Measurements from ENCODE around the gene SNRPA1.
A peak's percentile ranks its signal among the peaks of the same experiment; 100 is the strongest.

SNRPA1 gene

GRCh38 chr15:101242160-101242998, 52.7 kb downstream of the SNRPA1 start:
- peaks cover 39% of the 10 kb centered on the region for H3K4me1 ChIP-seq (ENCODE audit: control insufficient read depth, insufficient read depth, low read length, poor library complexity, severe bottlenecking)
- H3K9me3 ChIP-seq (ENCODE audit: control insufficient read depth, low read length): no peaks in the 10 kb centered on the region

GRCh38 chr15:101240358-101240757, 54.7 kb downstream of the SNRPA1 start:
- Histone ChIP-seq H3K4me1 (ENCODE audit: control insufficient read depth, insufficient read depth, low read length, poor library complexity, severe bottlenecking) (peaks cover 31% of the 10 kb centered on the region), H3K36me3 (ENCODE audit: control insufficient read depth, insufficient read depth, low read length) (no peaks in the 10 kb centered on the region), H3K27ac (ENCODE audit: insufficient read depth, low read length, poor library complexity, severe bottlenecking) (no peak overlapping the region), H3K27me3 (replicated peaks; ENCODE audit: control insufficient read depth, insufficient read depth, low read length, poor library complexity, severe bottlenecking) (no peaks in the 10 kb centered on the region), H3K9me3 (ENCODE audit: control insufficient read depth, low read length) (no peaks in the 10 kb centered on the region), H3K4me3 (ENCODE audit: insufficient read depth, low read depth, low read length, poor library complexity, severe bottlenecking) (no peak overlapping the region)
- no peak for DNase-seq

More at GRCh38 chr15:101242160-101242998, 52.7 kb downstream of the SNRPA1 start:
- H3K4me3 ChIP-seq (ENCODE audit: insufficient read depth, low read depth, low read length, poor library complexity, severe bottlenecking): no peak overlapping the region
- H3K27me3 ChIP-seq (replicated peaks; ENCODE audit: control insufficient read depth, insufficient read depth, low read length, poor library complexity, severe bottlenecking): no peaks in the 10 kb centered on the region
- H3K36me3 ChIP-seq (ENCODE audit: control insufficient read depth, insufficient read depth, low read length): no peaks in the 10 kb centered on the region
- DNase-seq: peak; percentile 55 to 71 (median 55)
- peak overlapping the region; percentile 11 for H3K27ac ChIP-seq (ENCODE audit: insufficient read depth, low read length, poor library complexity, severe bottlenecking)

- H3K27me3 ChIP-seq (replicated peaks; ENCODE audit: control insufficient read depth, insufficient read depth, low read length, poor library complexity, severe bottlenecking): no peaks in the 10 kb centered on the region
- no peak overlapping the region for H3K27ac ChIP-seq (ENCODE audit: insufficient read depth, low read length, poor library complexity, severe bottlenecking)
- peaks cover 28% of the 10 kb centered on the region for H3K4me1 ChIP-seq (ENCODE audit: control insufficient read depth, insufficient read depth, low read length, poor library complexity, severe bottlenecking)
- H3K9me3 ChIP-seq (ENCODE audit: control insufficient read depth, low read length): no peaks in the 10 kb centered on the region
- no peak for DNase-seq
- no peak overlapping the region for H3K4me3 ChIP-seq (ENCODE audit: insufficient read depth, low read depth, low read length, poor library complexity, severe bottlenecking)
- no peaks in the 10 kb centered on the region for H3K36me3 ChIP-seq (ENCODE audit: control insufficient read depth, insufficient read depth, low read length)
Measured at GRCh38 chr15:101239724-101240136, 55.3 kb downstream of the SNRPA1 start.

DNA sequence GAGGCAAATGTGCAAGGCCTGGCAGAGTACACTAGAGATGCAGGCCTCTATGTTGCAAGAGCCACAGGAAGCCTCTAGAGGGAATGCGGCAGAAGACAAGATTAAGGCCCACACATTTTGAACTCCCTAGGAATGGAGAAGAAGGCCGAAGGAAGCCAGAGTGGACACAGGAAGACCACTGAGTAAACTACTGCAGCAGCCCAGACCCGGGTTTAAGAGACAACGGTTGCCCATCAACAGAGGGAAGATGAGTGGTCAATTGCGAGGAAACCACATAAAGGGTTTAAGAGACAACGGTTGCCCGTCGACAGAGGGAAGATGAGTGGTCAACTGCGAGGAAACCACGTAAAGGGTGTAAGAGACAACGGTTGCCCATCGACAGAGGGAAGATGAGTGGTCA, 57.8 kb downstream of the SNRPA1 start:
- Histone ChIP-seq H3K4me3 (ENCODE audit: insufficient read depth, low read depth, low read length, poor library complexity, severe bottlenecking) (no peak overlapping the region), H3K27ac (ENCODE audit: insufficient read depth, low read length, poor library complexity, severe bottlenecking) (no peak overlapping the region), H3K4me1 (ENCODE audit: control insufficient read depth, insufficient read depth, low read length, poor library complexity, severe bottlenecking) (peaks cover 5% of the 10 kb centered on the region)

GRCh38 chr15:101233651-101234280, 61.3 kb downstream of the SNRPA1 start:
- Histone ChIP-seq H3K27me3 (replicated peaks; ENCODE audit: control insufficient read depth, insufficient read depth, low read length, poor library complexity, severe bottlenecking) (no peaks in the 10 kb centered on the region), H3K36me3 (ENCODE audit: control insufficient read depth, insufficient read depth, low read length) (peaks cover 3% of the 10 kb centered on the region), H3K4me1 (ENCODE audit: control insufficient read depth, insufficient read depth, low read length, poor library complexity, severe bottlenecking) (no peaks in the 10 kb centered on the region), H3K27ac (ENCODE audit: insufficient read depth, low read length, poor library complexity, severe bottlenecking) (no peak overlapping the region), H3K4me3 (ENCODE audit: insufficient read depth, low read depth, low read length, poor library complexity, severe bottlenecking) (no peak overlapping the region), H3K9me3 (ENCODE audit: control insufficient read depth, low read length) (no peaks in the 10 kb centered on the region)
- DNase-seq: no peak

More for the DNA sequence above, 57.8 kb downstream of the SNRPA1 start:
- peaks cover 3% of the 10 kb centered on the region for H3K36me3 ChIP-seq (ENCODE audit: control insufficient read depth, insufficient read depth, low read length)
- H3K27me3 ChIP-seq (replicated peaks; ENCODE audit: control insufficient read depth, insufficient read depth, low read length, poor library complexity, severe bottlenecking): no peaks in the 10 kb centered on the region
- H3K9me3 ChIP-seq (ENCODE audit: control insufficient read depth, low read length): no peaks in the 10 kb centered on the region
- no peak for DNase-seq

DNA sequence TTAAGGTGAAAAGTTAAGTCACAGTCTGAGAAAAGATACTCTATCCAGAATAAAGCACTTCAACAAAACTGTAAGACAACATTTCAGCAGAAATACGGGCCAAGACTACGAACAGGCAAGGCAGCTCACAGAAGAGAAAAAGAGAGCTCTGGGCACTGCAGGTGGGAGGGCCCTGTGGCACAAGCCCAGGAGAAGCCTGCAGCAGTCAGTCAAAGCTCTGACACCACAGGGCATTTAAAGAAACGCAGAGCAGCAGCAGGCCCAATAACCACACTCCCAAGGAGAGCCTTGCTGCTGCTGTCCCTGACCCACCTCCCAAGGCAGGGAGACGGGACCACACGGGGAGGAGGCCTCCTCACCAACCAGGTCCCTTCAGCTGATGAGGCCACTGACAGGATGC, 62.4 kb downstream of the SNRPA1 start:
- Histone ChIP-seq H3K36me3 (ENCODE audit: control insufficient read depth, insufficient read depth, low read length) (peaks cover 3% of the 10 kb centered on the region), H3K4me1 (ENCODE audit: control insufficient read depth, insufficient read depth, low read length, poor library complexity, severe bottlenecking) (no peaks in the 10 kb centered on the region), H3K27me3 (replicated peaks; ENCODE audit: control insufficient read depth, insufficient read depth, low read length, poor library complexity, severe bottlenecking) (no peaks in the 10 kb centered on the region), H3K9me3 (ENCODE audit: control insufficient read depth, low read length) (no peaks in the 10 kb centered on the region), H3K27ac (ENCODE audit: insufficient read depth, low read length, poor library complexity, severe bottlenecking) (no peak overlapping the region), H3K4me3 (ENCODE audit: insufficient read depth, low read depth, low read length, poor library complexity, severe bottlenecking) (no peak overlapping the region)
- no peak for DNase-seq

Data from effector memory CD4-positive, alpha-beta T cell (primary cell).